AG04449 (cell line): ENCODE results near the gene P4HA2.

Source experiments
- CTCF ChIA-PET: fragments of 350-600 bp; formaldehyde crosslinking; extraction: SDS; loops from one replicate; lab custom pipeline; 2021; ENCODE audit warnings: antibody characterized with exemption; lab: Yijun Ruan, JAX
- POLR2A ChIA-PET: fragments of 400-600, 350-600 bp; formaldehyde crosslinking; extraction: SDS; loops from one replicate; lab custom pipeline; 2020; ENCODE audit warnings: antibody characterized with exemption, inconsistent platforms; lab: Yijun Ruan, JAX
- DNase-seq: peaks from one replicate; pipeline ENCODE4 v3.0.0-alpha.2; 2010; ENCODE audit warnings: low read depth, low spot score
- H3K4me3 ChIP-seq: 2 replicates; pipeline ENCODE4 v1.5.1; 2011; ENCODE audit warnings: low read depth, mild to moderate bottlenecking, control low read depth, low read length
- TF ChIP-seq, protein P1 (sequence below): IDR thresholded peaks from one replicate; pipeline ENCODE4 v1.5.1; 2011; ENCODE audit warnings: mild to moderate bottlenecking, moderate library complexity, low read length, control low read depth, inconsistent platforms; ENCODE audit not compliant: insufficient read depth; ENCODE audit errors: missing control alignments

The P4HA2 gene

GRCh38 chr5:132183723-132184122, 43.9 kb downstream of the P4HA2 start:
- POLR2A ChIA-PET: no interaction called here

GRCh38 chr5:132182359-132183040, 45.2 kb downstream of the P4HA2 start:
- H3K4me3 ChIP-seq: no peak overlapping the region
- TF ChIP-seq, protein P1, sequence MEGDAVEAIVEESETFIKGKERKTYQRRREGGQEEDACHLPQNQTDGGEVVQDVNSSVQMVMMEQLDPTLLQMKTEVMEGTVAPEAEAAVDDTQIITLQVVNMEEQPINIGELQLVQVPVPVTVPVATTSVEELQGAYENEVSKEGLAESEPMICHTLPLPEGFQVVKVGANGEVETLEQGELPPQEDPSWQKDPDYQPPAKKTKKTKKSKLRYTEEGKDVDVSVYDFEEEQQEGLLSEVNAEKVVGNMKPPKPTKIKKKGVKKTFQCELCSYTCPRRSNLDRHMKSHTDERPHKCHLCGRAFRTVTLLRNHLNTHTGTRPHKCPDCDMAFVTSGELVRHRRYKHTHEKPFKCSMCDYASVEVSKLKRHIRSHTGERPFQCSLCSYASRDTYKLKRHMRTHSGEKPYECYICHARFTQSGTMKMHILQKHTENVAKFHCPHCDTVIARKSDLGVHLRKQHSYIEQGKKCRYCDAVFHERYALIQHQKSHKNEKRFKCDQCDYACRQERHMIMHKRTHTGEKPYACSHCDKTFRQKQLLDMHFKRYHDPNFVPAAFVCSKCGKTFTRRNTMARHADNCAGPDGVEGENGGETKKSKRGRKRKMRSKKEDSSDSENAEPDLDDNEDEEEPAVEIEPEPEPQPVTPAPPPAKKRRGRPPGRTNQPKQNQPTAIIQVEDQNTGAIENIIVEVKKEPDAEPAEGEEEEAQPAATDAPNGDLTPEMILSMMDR: no peak
- CTCF ChIA-PET: interaction anchor here (1.3 to 7.3 kb wide), 7 partner anchors 7 to 118 kb away, joined by 3 to 92 read pairs (median 34); no protein-coding TSS in a partner anchor
- no peak for DNase-seq
- POLR2A ChIA-PET: no interaction called here

More at GRCh38 chr5:132183723-132184122, 43.9 kb downstream of the P4HA2 start:
- TF ChIP-seq, protein P1: no peak
- no peak overlapping the region for H3K4me3 ChIP-seq
- CTCF ChIA-PET: interaction anchor here (1.8 kb wide), 1 partner anchor 119 kb away, joined by 8 read pairs; no protein-coding TSS in a partner anchor
- DNase-seq: no peak

DNA sequence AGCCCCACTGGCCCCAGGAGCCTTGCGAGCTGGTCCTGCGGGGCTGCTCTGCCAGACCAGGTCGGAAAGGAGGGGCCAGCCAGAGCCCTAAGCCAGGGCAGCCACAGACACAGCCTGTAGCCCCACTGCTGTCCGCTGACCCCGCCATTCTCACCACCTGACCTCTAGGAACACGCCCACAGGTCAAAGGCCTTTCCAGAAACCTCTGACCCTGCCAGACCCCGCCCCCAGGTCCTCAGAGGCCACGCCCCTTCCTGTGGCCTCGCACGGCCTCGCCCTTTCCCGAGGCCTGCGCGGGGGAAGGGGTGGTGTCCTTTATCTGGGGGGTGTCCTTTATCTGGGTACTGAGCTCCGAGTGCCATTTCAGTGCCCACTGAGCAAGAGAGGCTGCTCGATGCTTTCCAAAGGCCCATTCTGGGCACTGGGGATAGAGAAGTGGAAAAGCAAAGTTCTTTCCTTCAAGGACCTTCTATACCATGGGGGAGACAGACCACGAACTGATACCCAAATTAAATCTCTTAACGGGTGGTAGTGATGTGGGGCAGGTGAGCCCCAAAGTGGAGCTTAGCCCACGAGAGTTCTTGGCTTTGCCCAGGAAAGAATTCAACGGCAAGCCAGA, 46.5 kb downstream of the P4HA2 start:
- ChIA-PET CTCF (interaction anchor here (0.7 to 7.3 kb wide), 26 partner anchors 8 to 639 kb away, joined by 3 to 92 read pairs (median 6); partner anchors contain the start of gene SLC22A5), POLR2A (no interaction called here)
- TF ChIP-seq, protein P1: no peak
- H3K4me3 ChIP-seq: no peak overlapping the region
- DNase-seq: no peak

DNA sequence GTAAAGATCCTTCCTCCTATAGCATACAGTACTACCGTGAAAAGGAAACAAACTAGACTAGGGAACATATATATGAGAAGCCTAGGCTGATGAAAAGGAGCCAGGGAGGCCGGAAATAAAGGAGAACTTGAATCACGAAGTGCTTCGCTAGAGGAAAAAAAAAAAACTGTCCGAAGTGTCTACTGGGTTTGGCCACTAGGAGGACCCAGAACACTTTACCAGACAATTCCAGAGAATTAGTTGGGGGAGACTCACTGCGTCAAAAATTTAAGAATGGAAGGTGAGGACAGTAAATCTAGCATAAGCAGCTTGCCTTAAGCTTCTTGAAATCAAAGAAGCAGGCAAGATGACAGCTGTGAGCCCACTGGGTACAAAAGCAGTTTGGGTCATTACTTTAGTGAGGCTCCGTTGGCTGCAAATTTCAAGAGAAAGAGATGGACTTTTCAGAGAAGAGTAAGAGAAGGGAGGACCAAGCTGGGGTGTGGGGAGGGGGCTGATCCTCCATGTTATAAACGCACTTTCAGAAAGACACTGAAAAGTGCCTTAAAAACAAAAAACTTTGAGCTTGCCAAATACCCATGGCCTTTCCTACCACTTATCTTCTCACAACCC, 47.4 kb downstream of the P4HA2 start:
- DNase-seq: peak; percentile 19
- ChIA-PET CTCF (interaction anchor here (0.6 to 7.3 kb wide), 36 partner anchors 7 to 640 kb away, joined by 3 to 92 read pairs (median 4); partner anchors contain the start of gene CSF2), POLR2A (no interaction called here)
- H3K4me3 ChIP-seq: no peak overlapping the region
- TF ChIP-seq, protein P1: peak; percentile 61

DNA sequence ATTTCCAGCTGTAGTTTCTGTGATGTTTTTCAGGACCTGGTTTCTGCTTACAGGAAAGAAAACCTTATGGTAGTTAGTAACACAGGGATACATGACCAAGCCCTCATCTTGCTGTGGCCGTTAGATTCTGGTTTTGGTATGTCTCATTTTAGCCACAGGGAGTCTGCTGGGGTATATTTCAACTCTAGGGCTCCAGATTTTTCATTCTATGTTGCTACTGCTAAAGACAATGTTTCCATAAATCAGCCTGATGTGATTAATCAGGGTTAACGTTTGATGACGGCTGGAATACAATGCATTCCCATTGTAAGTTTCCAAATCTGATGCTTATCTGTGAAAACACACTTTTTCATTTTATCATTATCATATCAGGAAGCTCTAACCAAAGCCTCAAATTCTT, 48.2 kb downstream of the P4HA2 start:
- ChIA-PET CTCF (interaction anchor here (0.6 to 7.3 kb wide), 25 partner anchors 8 to 187 kb away, joined by 3 to 92 read pairs (median 4); partner anchors contain the start of gene CSF2), POLR2A (no interaction called here)
- DNase-seq: no peak
- TF ChIP-seq, protein P1: no peak
- H3K4me3 ChIP-seq: no peak overlapping the region

DNA sequence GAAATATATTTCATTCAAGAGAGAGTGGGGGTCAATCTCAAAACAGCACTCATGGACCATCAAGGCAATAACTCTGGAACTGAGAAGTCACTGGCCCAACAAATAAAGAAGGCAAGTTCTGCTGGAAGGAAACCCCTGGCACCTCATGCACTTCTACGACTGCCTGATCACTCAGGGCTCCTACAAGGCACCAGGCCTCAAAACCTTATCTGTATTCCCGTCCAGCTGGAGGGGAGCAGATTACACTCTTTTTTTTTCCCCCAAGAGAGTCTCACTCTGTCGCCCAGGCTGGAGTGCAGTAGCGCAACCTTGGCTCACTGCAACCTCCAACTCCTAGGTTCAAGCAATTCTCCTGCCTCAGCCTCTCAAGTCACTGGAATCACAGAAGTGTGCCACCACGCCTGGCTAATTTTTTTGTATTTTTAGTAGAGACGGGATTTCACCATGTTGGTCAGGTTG, 49.9 kb downstream of the P4HA2 start:
- POLR2A ChIA-PET: no interaction called here
- no peak overlapping the region for H3K4me3 ChIP-seq
- TF ChIP-seq, protein P1: no peak
- CTCF ChIA-PET: interaction anchor here (1.3 to 7.3 kb wide), 2 partner anchors 61 to 113 kb away, joined by 4 to 92 read pairs; no protein-coding TSS in a partner anchor
- no peak for DNase-seq
